NCI-H345 (cell line): ENCODE results near the gene FNBP1L.

Source experiments
- DNase-seq: peaks from one replicate; lab custom pipeline; 2025; lab: John Stamatoyannopoulos, UW

FNBP1L gene

DNA sequence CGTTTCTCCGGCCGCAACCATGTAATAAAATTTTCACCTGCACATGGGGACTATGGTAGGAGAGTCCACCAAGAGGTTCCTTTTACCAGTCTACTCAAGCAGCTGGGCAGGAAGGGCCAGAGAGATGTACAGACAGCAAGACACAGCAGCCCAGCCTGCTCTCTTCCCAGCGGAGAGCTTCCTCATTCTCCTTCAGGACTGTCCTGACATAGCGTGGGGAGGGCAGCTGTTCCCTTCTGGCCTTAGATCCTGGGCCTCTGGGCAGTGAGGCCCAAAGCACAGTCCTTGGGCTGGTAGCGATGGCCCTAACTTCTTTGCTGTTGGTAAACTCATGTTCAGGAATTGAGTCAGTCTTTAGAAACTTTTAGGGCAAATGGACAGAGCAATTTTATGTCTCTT lies 144.6 kb downstream of the FNBP1L start:
- DNase-seq, result no peak

DNA sequence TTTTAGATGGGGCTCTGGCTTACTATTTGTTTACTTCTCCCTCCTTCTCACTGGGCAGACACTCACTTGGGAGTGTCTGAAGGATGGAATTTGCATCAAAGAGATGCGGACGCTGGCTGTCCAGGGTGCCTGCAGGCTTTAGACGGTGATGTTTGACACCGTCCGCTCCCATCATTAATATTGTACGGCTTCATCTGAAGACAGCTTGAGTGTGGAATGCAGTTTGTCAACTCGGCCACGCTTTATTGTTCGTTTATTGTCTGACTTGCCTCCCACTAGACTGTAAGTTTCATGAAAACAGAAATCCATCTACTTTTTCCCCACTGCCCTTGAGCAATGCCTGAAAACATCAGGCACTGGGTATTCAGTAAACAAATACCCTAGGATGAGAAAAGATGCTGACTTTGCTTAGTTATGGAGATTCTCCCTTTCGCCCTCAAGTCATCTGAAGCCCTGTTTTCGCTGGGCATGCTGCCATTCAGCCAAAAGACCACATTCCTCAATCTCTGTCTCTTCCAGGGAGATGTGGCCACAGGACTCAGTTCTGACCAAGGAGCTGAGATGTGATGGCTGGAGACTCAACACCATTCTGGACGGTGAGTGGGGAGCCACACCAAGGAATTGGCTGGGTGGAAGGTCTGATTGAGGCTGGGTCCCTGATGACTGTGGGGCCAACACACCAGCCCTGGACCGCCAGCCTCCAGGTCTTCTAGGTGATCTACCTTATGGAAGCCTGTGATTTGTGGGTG lies 146.1 kb downstream of the FNBP1L start:
- no peak for DNase-seq

DNA sequence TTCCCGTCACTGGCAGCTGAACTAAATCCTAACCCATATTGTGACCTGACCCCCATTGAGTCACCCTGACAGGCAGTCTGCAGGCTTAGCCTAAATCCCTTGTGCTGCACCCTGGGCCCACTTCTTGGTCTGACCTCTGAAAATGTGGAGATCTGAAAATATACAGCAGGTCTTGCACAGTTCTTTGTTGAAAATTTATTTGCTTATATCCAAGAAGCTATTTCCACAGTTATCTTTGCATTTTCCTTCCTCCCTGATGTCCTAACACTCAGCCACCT lies 146.6 kb downstream of the FNBP1L start:
- no peak for DNase-seq

DNA sequence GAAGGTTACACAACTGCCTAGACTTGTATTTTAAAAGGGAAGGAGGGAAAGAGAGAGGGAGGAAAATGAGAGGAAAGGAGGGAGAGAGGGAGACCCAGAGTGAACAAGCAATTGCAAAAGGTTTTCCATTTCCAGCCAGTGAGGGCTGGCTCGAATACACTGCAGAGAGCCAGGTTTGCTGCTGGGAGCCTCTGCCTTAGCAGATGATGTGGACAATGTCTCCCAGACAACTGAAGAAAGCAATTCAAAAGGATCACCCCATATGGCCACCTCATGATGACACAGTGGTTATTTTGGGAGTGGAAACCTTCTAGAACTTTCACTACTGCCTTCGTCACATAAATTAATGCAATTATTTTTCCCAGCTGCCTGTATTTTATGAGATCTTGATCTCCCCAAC lies 147.3 kb downstream of the FNBP1L start:
- no peak for DNase-seq

DNA sequence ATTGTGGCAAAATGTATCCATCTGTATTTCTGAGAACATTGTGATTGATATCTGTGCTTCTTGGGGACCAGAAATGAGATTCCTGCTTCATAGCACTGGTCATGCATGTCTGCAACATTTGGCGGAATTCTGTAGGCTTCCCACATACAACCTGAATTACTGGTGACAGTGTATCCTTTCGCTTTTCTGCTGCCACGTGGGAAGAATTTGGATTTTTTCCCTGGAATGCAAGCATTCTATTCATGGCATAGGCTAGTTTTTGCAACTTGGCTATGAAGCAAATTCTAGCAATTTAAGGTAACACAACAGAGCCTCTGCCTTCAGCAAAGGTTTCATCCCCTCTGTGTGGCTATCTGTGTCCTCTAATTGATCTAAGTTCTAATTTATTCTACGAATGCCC lies 147.8 kb downstream of the FNBP1L start:
- no peak for DNase-seq

DNA sequence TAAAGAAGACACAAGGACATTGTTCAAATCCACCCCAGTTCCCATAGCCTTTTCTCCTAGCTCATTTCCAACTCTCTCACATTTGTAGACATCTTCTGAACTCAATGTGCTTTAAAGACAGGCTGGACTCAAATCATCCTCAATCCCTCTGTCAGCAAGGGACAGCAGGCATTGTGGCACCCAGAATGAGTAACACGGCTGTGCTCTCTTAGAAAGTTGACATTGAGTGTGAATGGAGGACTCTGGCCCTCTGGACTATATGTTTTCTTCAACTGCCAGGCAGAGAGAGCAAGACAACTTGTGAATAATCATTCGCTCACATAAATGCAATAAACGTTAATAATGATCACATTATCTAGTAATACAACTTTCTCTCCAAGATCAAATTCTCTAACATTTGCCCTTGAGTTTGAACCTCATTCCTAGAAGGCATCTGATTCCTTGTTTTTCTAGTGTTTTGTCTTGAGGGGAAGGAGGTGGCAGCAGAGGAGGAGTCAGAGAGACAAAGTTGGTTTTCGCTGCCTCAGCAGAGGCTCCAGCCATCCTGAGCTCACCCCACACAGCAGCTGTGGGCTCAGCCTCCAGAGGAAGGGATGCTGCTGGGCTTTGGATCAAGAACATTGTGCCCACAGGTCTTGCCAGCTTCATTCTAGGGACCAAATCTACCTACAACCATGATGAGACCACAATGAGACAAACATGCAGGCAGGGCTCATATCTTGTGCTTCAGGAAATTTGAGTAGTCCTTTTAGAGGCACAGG lies 148.6 kb downstream of the FNBP1L start:
- DNase-seq, result no peak

DNA sequence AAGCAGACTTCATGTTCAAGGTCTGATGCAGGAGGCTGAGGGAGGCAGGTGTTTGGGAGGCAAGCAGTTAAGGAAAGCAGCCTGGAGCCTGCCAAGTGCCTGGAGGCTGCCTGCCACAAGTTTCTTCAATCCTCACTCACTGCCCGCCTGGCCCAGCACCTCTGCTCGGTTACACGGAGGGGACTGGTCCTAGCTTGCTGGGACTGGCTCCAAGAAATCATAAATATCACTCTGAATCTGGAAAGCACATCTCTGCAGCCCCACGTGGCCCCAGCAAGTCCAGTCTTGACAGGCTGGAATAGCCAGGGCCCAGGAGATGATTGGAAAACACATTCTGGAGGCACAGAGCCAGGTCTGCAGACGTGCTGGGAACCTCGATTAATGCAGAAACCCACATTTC lies 149.8 kb downstream of the FNBP1L start:
- no peak for DNase-seq

DNA sequence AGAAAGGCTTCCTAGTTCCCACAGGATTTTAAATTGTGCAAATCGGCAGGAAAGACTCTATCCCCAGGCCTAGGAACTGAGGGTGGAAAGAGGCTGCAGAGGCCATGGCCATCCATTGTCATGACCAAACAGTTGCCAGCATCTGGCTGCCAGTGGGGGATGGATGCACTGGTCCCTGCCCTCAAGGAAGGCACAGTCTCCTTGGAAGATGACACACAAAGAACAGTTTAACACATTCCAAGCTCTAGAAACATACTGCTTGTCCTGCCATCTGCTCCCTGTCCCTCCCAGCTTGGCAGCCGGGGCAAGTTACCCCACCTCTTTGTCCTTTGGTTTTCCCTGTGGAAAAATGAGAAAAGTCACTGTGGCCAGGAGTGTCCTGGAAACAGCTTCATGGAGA lies 150.5 kb downstream of the FNBP1L start:
- DNase-seq, result no peak

DNA sequence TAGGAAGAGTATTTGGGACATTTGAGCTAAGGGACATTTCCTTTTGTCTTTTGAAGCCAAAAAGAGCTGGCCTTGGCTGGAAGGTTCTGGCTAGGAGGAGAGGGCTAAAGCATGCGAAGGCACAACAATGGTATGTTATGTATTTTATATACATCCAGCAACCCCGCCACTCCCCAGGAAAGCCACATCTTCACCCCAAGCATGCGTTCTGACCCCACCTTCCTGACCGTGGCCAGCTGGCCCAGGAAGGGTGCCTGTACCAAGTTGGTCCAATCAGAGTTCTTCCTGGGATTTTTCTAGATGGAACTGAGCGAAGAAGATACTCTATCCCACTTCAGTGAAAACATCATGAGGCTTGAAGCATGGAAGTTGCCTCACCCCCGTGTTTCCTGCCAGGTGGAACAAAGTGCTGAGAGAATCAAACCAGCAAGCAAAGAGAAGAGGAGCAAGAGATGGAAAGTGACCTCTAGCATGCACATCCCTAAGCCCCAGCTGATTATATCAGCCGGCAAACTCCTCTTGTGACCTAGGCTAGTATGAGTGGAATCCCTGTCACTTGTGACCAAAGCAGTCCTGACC lies 151.0 kb downstream of the FNBP1L start:
- DNase-seq, result no peak

DNA sequence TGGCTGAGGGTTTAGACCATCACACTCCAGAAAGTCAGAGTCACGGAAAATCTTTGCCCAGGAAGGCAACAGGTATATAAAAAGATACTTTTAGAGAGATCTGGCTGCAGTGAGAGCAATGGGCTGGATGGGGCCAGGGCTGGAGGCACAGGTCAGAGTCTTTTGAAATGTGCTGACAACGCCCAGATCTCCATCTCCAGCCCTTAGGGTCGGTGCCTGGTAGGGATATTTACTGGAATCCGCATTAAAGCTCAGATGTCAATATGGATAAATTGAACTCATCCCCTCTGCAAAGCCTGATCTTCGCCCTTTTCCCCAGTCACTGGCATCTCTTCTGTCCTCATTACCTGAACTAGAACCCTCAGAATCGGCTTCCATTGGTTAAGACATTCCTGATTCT lies 151.6 kb downstream of the FNBP1L start:
- DNase-seq, result no peak

DNA sequence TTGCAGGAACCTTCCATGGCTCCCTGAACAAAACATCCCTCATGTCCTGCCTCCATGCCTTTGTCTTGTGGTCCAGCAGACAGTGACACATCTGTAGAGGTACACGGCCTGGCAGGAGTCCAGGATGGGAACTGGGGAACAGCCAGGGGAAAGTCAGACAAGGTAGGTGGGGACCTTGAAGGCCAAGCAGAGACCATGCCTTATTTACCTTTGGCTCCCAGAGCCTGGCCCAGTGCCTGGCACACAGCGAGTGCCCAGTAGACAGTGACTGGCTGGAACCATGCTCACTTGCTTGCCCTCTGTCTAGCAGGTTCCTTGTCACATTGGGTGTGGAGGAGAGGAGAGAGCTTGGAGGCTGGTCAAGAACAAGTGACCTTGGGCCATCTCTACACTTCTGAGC lies 152.7 kb downstream of the FNBP1L start:
- no peak for DNase-seq

DNA sequence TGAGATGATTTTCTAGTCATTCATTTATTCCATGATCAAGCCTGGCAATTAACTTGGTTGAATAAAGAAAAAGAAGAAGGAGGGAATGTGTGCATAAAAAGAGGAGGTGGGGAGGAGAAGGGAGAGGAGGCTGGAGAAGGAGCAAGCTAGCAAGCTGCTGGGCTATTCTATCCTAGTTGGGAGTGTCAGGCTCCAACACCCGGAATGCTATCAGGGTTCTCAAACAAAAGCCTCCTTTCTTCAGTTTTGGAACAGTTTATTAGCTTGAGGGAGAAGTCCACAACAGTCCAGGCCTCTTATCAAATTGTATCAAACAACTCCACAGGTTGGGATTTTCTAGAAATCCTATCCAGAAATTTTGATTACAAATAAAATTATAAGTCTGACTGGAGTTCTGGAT lies 153.8 kb downstream of the FNBP1L start:
- no peak for DNase-seq

DNA sequence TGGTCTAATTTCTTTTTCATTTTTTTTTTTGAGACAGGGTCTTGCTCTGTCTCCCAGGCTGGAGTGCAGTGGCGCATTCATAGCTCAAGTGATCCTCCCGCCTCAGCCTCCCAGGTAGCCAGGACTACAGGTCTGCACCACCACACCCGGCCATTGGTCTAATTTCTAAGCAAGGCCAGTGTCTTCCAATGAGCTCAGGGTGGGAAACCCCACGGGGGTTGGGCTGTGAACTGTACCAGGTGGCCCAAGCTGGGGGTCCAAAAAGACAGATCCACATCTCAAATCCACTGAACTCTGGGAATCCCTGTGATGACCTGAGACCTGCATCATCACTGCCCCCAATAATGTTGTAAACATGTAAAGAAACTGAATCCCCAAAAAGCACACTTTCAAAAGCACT lies 154.2 kb downstream of the FNBP1L start:
- no peak for DNase-seq

DNA sequence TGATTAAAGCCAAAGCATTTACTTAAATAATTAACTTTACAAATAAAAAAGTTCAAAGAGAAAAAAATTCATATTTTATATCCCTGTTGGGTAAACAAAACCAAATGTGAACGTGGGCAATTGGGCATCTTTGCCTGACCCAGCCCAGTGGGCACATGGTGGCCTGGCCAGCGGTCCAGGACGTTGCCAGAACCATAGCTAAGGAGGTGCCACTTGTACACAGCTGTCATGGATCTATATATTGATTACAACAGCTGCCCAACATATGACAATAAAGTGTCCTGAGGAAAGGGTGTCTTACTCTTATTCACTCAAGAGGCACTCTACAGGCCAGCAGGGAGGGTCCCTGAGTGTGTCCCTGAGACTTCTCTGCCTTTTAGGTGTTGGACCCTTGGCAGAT lies 155.2 kb downstream of the FNBP1L start:
- no peak for DNase-seq

DNA sequence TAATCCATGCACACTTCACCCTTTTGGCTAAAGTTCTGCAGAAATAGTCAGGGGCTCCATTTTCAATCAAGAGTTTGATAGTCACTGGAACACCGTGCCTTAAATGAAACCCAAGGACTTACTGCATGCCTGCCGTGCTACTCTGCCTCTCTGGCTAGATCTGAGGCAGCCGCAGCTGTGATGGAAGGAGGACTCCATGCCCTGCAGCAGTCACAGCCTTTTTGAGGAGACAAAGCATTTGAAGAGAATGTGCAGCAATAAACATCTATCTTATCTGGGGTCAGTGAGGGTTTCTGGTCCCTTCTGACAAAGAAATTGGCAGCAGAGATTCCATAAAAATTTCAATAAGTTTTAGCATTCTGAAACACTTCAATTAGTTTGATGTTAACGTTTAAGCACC lies 155.7 kb downstream of the FNBP1L start:
- no peak for DNase-seq
